Measurements from ENCODE around the gene MORC3.
"Not testable (repeated sequence)": the region's sequence is repeated elsewhere in the genome, so short reads cannot be mapped to it uniquely, and the experiment has no call there.

MORC3 gene

DNA sequence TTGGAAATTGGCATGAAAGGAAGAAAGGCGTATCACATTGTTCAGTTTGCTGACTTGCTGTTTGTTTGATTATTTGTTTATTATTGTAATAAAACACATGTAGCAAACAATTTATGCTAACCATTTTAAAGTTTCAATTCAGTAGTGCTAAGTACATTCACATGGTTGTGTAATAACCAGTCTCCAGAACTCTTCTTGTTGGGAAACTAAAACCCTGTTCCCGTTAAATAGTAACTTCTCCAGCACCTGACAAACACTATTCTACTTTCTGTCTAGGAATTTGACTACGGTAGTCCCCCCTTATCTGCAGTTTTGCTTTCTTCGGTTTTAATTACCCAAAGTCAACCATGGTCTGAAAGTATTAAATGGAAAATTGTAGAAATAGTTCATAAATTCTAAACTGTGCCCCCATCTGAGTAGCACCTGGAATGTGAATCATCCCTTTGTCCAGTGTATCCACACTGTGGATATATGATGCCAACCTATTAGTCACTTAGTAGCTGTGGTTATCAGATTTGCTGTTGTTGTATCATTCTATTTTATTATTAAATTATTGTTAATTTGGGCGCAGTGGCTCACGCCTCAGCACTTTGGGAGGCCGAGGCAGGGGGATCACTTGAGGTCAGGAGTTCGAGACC, 5.5 kb downstream of the MORC3 start:
- DNase-seq (ENCODE audit: low spot score): no peak

DNA sequence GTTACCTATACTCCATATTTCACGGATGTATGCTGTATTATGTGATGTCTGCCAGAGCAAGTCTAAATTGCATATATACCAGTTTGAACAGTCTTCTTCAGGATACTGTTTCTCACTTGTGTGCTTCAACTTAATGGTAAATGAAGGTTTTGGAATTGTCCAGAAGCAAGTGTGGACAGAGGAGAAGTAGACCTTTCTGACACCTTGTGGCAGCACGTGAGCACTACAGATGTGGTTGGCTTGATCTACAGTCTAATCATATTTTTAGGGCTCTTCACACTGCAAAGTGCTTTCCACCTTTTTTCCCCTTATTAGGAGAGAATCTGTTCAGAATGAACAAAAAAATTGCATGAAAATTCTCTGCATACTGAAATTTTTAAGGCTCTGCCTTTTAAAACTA, 10.9 kb downstream of the MORC3 start:
- peak; percentile 53 for DNase-seq (ENCODE audit: low spot score)

DNA sequence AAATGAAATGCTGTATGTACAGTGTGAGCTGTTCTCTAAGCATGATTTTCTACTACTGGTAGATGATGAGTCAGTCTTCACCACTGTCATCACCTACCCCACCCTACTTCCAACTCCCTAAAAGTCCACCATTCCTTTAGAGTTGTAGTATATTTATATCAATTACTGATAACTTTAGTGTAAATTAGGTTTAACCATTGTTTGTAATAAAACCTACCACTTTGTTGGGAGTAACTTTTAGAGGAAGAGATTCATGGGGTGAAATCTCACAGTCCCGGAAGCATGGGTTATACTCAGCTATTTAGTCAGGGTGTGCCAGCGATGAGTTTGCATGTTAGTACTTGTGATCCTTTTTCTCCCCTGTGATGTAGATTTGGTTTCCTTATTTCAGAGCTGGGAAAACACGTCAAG, 17.1 kb downstream of the MORC3 start:
- DNase-seq (ENCODE audit: low spot score): peak; percentile 71

DNA sequence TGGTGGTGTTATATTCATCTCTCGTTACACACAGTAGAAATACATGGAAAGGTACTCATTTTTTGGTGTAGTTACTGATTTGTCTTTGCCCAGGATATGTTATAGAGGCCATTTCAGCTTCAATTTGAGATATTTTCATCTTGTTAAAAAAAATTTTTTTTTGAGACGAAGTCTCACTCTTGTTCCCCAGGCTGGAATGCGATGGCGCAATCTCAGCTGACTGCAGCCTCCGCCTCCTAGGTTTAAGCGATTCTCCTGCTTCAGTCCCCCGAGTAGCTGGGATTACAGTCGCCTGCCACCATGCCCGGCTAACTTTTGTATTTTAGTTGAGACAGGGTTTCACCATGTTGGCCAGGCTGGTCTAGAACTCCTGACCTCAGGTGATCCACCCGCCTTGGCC, 19.0 kb downstream of the MORC3 start:
- DNase-seq (ENCODE audit: low spot score): no peak

DNA sequence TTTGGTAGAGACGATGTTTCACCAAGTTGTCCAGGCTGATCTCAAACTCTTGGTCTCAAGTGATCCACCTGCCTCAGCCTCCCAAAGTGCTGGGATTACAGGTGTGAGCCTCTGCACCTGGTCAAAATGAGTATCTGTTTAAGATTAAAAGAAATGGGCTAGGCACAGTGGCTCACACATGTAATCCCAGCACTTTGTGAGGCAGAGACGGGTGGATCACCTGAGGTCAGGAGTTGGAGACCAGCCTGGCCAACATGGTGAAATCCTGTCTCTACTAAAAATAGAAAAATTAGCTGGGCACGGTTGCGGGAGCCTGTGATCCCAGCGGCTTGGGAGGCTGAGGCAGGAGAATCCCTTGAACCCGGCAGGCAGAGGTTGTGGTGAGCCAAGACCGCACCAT, 22.6 kb downstream of the MORC3 start:
- not testable (repeated sequence) for DNase-seq (ENCODE audit: low spot score)

DNA sequence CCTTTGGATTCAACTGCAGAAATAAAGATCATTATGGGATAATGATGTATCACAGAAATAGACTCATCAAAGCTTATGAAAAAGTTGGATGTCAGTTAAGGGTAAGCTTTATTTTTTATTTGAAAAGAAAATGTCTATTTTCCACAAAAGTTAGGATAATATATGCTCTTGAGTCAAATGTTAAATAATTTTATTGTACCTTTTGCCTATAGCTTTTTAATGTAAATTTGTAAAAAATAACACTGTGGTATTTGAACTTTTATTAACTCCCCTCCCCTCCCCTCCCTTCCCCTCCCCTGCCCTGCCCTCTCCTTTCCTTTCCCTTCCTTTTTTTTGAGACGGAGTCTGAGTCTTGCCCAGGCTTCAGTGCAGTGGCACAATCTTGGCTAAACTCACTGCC, 24.9 kb downstream of the MORC3 start:
- DNase-seq (ENCODE audit: low spot score): no peak

DNA sequence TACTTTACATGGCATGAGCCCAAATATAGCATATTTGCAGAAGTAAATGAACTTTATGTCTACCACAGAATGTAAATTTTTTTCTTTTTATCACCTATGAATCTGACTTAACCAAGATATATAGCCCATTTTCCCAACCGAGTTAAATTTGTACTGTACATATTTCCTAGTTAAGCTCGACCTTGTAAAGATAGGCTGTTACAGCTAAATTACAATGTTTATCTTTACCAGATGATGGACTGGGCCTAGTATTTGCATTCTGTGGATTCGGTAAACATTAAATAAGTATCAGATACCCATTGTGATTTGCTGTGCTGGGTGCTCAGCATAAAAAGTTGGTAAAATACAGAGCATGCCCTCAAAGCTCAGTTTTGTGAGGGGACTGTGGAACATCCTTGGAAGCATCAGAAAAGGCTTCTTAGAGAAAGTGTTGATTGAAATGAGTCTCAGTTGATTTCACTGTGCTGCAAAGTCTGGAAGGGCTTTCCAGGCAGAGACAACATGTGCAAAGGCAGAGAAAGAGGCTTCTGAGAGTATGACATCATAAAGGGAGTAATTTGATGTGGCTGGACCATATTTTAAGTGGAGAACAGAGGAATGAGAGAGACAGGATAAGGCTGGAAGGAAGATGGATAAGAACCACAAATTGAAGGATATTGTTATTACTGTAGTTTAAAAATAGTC, 27.4 kb downstream of the MORC3 start:
- DNase-seq (ENCODE audit: low spot score): peak; percentile 10

DNA sequence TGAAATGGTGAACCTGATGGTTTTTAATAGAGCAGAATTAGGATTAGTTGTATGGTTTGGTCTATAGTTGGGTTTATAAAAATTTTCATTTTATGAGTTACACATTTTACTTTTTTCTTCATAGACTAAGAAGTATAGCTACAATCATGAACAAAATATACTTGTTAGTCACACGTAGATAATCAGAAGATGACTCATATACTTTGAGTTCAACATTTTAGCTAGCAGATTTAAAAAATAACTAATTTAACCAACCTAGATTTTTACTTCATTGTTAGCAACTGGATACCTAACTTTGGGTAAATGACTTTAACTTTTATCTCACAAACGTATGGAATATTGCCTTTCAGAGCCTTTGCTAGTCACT, 27.9 kb downstream of the MORC3 start:
- peak; percentile 20 for DNase-seq (ENCODE audit: low spot score)

DNA sequence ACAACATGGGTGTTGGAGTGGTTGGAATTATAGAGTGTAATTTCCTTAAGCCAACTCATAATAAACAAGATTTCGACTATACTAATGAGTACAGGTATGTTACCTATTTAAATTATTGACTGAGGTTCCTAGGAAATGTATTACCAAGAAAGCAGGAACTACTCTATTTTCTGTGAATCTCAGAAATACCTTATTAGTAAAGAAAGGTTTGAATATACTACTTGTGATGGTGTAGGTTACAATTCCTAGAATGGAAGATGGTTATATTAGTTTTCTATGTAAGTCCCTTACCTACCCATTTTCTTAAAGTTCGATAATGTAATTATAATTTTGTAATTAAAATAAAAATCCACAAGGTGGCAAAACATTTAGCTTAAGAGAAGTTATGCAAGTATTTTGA, 29.3 kb downstream of the MORC3 start:
- no peak for DNase-seq (ENCODE audit: low spot score)

DNA sequence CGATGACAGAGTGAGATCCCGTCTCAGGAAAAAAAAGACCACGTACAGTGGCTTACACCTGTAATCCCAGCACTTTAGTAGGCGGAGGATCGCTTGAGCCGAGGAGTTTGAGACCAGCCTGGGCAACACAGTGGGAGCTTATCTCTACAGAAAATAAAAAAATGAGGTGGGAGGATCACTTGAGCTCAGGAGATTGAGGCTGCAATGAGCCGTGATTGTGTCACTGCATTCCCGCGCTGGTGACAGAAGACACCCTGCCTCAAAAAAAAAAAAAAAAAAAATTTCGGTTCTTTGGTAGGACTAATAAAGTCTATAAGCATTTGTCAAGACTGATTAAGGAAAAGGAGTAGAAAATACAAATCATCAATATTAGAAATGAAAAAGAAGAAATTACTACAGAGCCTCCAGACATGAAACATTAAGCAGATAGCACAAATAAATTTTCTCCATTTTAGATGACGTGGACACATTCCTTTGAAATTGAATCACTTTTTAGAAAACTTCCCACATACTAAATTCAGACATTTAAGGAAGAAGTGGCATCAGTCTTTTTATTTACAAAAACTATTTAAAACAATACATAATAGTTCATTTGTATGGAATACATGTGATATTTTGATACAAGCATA, 30.4 kb downstream of the MORC3 start:
- peak; percentile 61 for DNase-seq (ENCODE audit: low spot score)

DNA sequence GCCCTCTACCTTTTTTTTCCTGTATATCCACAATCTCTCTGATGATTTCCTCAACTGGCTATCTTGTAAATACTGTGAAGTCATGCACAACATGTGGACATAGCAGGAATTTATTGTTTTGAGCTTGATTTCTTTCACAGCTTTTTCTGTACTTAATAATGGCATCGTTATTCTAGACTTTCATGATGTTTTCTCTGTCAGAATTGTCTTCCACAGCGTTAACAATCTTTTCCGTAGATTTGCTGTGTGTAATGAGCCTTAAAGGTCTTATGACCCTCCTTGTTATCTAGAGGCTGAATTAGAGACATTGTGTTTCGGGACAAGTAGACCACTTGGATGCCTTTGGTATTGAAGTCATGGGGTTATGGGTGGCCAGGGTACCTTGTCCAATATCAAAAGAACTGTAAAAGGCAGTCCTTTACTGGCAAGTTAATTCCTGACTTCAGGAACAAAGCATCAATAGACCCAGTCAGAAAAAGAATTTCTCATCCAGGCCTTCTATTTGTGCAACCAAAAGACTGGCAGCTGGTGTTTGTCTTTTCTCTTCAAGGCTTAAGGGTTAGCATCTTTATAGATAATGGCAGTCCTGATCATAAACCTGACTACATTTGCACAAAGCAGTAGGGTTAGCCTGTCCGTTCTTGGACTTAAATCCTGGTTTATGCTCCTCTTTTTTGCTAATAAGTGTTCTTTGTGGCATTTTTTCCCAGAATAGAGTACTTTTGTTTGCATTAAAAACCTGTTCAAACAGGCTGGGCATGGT, 35.1 kb downstream of the MORC3 start:
- no peak for DNase-seq (ENCODE audit: low spot score)

DNA sequence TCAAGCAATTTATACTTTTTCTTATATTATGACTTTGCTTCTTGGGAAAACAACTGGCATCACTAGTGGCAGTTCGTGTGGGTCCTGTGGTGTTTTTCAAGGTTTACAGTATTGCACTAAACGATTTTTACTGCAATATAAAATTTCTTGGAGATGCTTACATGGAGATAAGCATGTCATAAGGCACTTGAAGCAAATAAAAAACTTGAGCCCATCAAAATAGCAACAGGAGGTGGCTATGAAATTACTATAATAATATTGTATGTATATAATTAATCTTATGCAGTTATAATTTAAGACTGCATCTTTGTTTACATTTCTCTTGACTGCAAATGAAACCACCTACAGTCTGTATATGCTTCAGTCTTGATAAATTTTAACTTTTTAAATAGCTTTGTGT, 35.9 kb downstream of the MORC3 start:
- DNase-seq (ENCODE audit: low spot score): no peak

DNA sequence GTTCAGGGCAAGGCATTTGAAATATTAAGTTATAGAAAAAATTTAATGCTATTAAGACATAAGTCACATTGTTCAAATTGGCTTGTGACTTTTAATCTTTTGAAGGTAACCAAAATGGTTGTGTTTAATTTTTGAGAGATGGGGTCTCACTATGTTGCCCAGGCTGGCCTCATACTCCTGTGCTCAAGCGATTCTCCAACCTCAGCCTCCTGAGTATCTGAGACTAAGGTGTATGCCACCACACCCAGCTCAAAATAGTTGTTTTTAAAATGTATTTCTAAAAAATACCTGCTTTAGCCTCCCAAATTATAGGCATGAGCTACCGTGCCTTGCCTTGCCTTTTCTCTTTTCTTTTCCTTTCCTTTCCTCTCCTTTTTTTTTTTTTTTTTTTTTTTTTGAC, 39.2 kb downstream of the MORC3 start:
- DNase-seq (ENCODE audit: low spot score): no peak

DNA sequence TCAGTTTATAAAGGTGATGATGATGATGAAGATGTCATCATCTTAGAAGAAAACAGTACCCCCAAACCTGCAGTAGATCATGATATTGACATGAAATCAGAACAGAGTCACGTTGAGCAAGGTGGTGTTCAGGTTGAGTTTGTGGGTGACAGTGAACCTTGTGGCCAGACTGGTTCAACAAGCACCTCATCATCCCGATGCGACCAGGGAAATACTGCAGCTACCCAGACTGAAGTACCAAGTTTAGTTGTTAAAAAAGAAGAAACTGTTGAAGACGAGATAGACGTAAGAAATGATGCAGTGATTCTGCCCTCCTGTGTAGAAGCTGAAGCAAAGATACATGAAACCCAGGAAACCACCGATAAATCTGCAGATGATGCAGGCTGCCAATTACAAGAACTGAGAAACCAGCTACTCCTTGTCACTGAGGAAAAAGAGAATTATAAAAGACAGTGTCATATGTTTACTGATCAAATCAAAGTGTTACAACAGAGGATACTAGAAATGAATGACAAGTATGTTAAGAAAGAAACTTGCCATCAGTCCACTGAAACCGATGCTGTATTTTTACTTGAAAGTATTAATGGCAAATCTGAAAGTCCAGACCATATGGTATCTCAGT, 49.2 kb downstream of the MORC3 start:
- no peak for DNase-seq (ENCODE audit: low spot score)

DNA sequence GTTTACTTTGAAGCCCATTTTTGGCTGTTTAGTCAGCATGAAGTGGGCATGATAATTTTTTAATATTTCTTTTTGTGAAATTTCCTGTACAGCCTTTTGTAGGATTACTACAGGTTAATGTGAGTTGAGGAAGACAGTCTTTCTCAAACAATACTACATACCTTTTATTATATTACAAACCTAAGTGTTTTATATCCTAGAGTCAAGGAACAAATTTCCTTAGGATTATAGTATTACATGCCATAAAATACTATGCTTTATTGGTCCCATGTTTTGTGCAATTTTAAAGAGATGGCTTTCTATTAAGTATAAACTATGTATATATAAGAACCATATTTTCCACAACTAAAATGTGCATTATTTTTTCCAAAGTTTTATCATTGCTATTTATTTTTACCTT, 56.0 kb downstream of the MORC3 start:
- DNase-seq (ENCODE audit: low spot score): no peak

DNA sequence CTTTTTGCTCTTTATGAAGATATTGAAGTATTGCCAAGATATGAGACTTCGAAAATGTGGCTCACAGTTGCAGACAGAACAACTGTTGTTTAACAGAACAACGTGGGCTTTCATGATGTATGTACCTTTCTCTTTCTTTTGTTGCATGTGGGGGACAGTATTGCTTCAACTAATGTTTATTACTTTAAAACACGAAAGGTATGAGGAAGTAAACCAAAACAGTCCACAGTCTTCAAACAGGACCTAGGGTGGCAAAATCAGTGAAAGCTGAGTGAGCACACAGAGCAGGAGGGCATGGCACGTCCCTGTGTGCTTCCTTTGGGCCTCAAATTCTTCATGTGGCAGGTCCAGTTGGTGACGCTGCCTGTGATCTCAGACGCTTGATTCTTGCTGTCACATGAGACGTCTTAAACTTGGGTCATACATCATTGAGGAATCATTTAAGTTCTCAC, 57.4 kb downstream of the MORC3 start:
- no peak for DNase-seq (ENCODE audit: low spot score)

DNA sequence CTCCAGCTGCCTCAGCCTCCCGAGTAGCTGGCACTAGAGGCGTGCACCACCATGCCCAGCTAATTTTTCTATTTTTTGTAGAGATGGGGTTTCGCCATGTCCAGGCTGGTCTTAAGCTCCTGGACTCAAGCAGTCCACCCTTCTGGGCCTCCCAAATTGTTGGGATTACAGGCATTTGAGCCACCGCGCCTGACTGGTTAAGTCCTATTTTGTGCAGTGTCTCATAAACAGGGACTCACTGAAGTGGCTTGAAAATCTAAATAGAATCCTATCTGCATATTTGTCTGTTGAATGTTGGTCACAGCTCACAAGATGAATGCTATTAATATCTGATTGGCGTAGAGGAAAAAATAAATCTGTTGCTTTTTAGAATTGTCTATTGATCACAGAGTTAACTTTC, 59.3 kb downstream of the MORC3 start:
- DNase-seq (ENCODE audit: low spot score): no peak

DNA sequence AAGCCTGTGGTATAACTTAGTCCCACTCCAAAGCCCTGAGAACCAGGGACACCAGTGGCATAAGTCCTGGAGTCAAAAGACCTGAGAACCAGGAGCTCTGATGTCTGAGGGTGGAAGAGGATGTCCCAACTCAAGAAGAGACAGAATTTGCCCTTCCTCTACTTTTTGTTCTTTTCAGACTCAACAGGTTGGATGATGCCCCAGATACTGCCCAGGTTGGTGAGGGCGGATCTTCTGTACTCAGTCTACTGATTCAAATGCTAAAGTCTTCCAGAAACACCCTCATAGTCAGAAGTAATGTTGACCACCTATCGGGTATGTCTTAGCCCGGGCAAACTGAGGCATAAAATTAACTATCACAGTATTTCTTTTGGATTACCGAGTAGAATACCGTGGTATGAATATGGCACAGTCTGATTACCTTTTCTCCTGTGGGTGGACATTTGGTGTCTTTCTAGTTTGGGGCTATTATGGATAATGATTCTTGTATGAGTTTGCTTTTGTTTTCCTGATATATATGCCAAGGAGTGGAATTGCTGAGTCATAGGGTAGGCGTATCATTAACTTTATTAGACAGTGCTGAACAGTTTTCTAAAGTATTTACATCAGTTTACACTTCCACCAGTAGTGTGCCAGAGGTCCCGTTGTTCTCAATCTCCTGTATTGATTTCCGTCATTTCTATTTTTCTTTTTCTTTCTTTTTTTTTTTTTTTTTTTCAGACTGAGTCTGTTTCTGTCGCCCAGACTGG, 62.0 kb downstream of the MORC3 start:
- DNase-seq (ENCODE audit: low spot score): no peak

DNA sequence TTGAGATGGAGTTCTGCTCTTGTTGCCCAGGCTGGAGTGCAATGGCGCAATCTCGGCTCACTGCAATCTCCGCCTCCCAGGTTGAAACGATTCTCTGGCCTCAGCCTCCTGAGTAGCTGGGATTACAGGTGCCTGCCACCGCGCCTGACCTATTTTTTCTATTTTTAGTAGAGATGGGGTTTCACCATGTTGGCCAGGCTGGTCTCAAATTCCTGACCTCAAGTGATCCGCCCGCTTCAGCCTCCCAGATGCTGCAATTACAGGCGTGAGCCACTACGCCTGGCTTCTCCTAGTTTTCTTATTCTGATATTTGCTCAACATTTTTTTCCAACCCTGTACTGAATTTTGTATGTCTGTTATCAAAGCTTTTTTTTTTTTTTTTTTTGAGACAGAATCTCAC, 62.7 kb downstream of the MORC3 start:
- DNase-seq (ENCODE audit: low spot score): not testable (repeated sequence)

DNA sequence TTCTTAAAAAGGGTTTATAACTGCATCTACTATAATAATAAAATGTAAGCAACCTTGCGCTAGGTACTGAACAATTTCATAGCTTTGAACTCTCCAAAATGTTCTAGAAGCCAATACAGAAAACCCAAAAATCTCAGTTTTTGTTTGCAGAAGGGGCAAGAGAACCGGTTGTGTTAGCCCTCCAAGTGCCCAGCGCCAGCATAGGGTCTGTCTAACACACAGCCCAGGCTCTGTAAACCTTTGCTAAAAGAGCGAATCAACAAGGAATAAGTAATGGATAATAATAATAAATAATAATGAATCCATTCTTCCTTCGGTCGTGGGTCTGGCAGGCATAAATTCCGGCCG, 64.9 kb downstream of the MORC3 start:
- no peak for DNase-seq (ENCODE audit: low spot score)

DNA sequence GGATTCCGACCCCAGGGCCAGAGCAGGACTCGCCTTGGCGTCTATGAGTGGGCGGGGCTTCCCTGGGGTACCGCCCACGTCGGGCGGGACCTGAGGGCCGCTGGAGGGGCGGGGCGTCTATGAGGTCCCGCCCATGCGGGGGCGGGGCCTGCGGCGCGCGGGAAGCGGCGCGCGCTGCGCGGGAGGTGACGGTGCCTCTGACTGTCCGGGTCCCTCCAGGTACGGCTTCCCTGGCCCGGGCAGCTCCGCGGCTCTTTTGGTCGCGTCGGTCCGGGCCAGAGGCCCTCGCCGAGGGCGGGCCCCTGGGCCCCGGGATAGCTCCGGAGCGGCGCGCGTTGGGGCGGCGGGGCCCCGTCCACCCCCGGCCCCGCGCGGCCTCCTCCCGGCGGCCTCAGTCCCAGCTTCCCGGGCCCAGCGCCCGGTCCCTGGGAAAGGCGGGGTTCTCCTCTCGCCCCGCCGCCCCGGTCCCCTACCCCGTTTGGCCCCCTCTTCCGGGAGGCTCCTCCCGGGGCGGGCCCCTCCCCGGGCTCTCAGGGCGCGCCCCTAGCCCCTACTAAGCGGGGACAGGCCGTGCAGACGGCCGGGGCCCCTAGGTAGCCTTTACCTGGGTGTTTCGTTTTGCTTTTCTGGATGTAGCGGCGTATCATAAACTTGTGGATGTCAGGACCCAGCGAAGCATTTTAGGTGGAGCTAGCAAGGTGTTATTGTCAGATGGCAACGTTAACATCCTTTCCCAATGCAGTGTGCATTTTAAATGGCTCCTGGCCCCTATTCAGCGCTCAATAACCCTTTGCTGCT, 65.4 kb downstream of the MORC3 start, which contains the start of gene CHAF1B:
Gene CHAF1B, plus strand, starts transcription at position 160 of the 798 bp plus-strand sequence. CDS start 745 bp downstream, outside the sequence.
- DNase-seq (ENCODE audit: low spot score): peak; percentile 96

Data from GM03348 (cell line).